HEK293 (cell line): ENCODE results near the gene NPDC1.

Source experiments
- CTCF ChIA-PET: fragments of 350-600 bp; formaldehyde crosslinking; extraction: SDS; loops from one replicate; lab custom pipeline; 2021; ENCODE audit warnings: antibody characterized with exemption; lab: Yijun Ruan, JAX
- POLR2A ChIA-PET: fragments of 300-600 bp; formaldehyde crosslinking; extraction: SDS; loops from one replicate; lab custom pipeline; 2020; ENCODE audit warnings: antibody characterized with exemption, inconsistent platforms; lab: Yijun Ruan, JAX
- H3K27ac ChIP-seq: fragments of 200-500 bp; sonication (Bioruptor generic); 2 replicates; pipeline ENCODE4 v1.5.1; 2014; ENCODE audit warnings: low read depth, low read length, control low read depth, inconsistent platforms; ENCODE audit errors: extremely low read depth
- H3K36me3 ChIP-seq, 2 experiments: fragments of 200-500 bp in 1 of 2; sonication (Bioruptor generic) in 1 of 2; 1 replicate in 1 of 2; 2 replicates in 1 of 2; pipeline ENCODE4 v1.5.1; 2014 to 2017; ENCODE audit warnings: inconsistent platforms in 2 of 2, low read length in 2 of 2; ENCODE audit not compliant: control insufficient read depth in 2 of 2, insufficient read depth in 1 of 2
- H3K4me1 ChIP-seq: fragments of 200-500 bp; sonication (Bioruptor generic); 2 replicates; pipeline ENCODE4 v1.5.1; 2014; ENCODE audit warnings: mild to moderate bottlenecking, low read length, inconsistent platforms; ENCODE audit not compliant: control insufficient read depth, insufficient read depth
- H3K4me3 ChIP-seq: 2 replicates; pipeline ENCODE4 v1.5.1; 2011; ENCODE audit warnings: low read depth, mild to moderate bottlenecking, control low read depth, low read length, moderate library complexity
- H3K9me3 ChIP-seq: fragments of 200-500 bp; sonication (Bioruptor generic); 2 replicates; pipeline ENCODE4 v1.5.1; 2014; ENCODE audit warnings: low read depth, low read length, inconsistent platforms; ENCODE audit not compliant: control insufficient read depth, insufficient read depth
- KLF7 ChIP-seq: fragments of 450-650 bp; formaldehyde crosslinking; IDR thresholded peaks from 2 replicates; pipeline ENCODE4 v1.5.1; 2016; ENCODE audit warnings: missing biosample characterization, missing genetic modification characterization, borderline replicate concordance
- KLF8 ChIP-seq: fragments of 450-650 bp; formaldehyde crosslinking; IDR thresholded peaks from 2 replicates; pipeline ENCODE4 v1.5.1; 2016; ENCODE audit warnings: missing biosample characterization, missing genetic modification characterization
- OSR2 ChIP-seq: fragments of 450-650 bp; formaldehyde crosslinking; IDR thresholded peaks from 2 replicates; pipeline ENCODE4 v1.5.1; 2016; ENCODE audit warnings: missing biosample characterization, missing genetic modification characterization
- YY2 ChIP-seq: fragments of 450-650 bp; formaldehyde crosslinking; IDR thresholded peaks from 2 replicates; pipeline ENCODE4 v1.5.1; 2016; ENCODE audit warnings: missing biosample characterization, missing genetic modification characterization
- ZBTB21 ChIP-seq: fragments of 450-650 bp; formaldehyde crosslinking; IDR thresholded peaks from 2 replicates; pipeline ENCODE4 v1.5.1; 2017; ENCODE audit warnings: missing biosample characterization, missing genetic modification characterization
- ZFHX2 ChIP-seq: fragments of 450-650 bp; formaldehyde crosslinking; conservative IDR thresholded peaks from 2 replicates; pipeline ENCODE4 v1.5.1; 2016; ENCODE audit warnings: missing biosample characterization, missing genetic modification characterization
- ZNF19 ChIP-seq: fragments of 450-650 bp; formaldehyde crosslinking; IDR thresholded peaks from 2 replicates; pipeline ENCODE4; 2016; ENCODE audit warnings: missing biosample characterization, missing genetic modification characterization, low read depth
- ZNF214 ChIP-seq: fragments of 450-650 bp; formaldehyde crosslinking; IDR thresholded peaks from 2 replicates; pipeline ENCODE4 v1.5.1; 2017; ENCODE audit warnings: missing biosample characterization, mild to moderate bottlenecking, missing genetic modification characterization, borderline replicate concordance
- ZNF26 ChIP-seq: fragments of 450-650 bp; formaldehyde crosslinking; IDR thresholded peaks from 2 replicates; pipeline ENCODE4 v1.5.1; 2016; ENCODE audit warnings: missing biosample characterization, missing genetic modification characterization
- ZNF324 ChIP-seq: fragments of 450-650 bp; formaldehyde crosslinking; IDR thresholded peaks from 2 replicates; pipeline ENCODE4 v1.5.1; 2016; ENCODE audit warnings: missing biosample characterization, missing genetic modification characterization
- ZNF341 ChIP-seq: fragments of 450-650 bp; formaldehyde crosslinking; IDR thresholded peaks from 2 replicates; pipeline ENCODE4; 2016; ENCODE audit warnings: low read depth, missing biosample characterization, missing genetic modification characterization
- ZNF433 ChIP-seq: fragments of 450-650 bp; formaldehyde crosslinking; IDR thresholded peaks from 2 replicates; pipeline ENCODE4 v1.5.1; 2016; ENCODE audit warnings: missing biosample characterization, missing genetic modification characterization, low read depth
- ZNF521 ChIP-seq: fragments of 450-650 bp; formaldehyde crosslinking; IDR thresholded peaks from 2 replicates; pipeline ENCODE4 v1.5.1; 2017; ENCODE audit warnings: missing biosample characterization, mild to moderate bottlenecking, missing genetic modification characterization
- ZNF529 ChIP-seq: fragments of 450-650 bp; formaldehyde crosslinking; IDR thresholded peaks from 2 replicates; pipeline ENCODE4 v1.5.1; 2017; ENCODE audit warnings: missing genetic modification characterization, missing biosample characterization; ENCODE audit not compliant: insufficient replicate concordance
- ZNF549 ChIP-seq: fragments of 450-650 bp; IDR thresholded peaks from 2 replicates; pipeline ENCODE4 v1.5.1; 2018; ENCODE audit warnings: missing biosample characterization, missing genetic modification characterization, mild to moderate bottlenecking, inconsistent platforms, moderate library complexity
- ZNF837 ChIP-seq: fragments of 450-650 bp; formaldehyde crosslinking; IDR thresholded peaks from 2 replicates; pipeline ENCODE4 v1.5.1; 2016; ENCODE audit warnings: missing biosample characterization, missing genetic modification characterization
- TF ChIP-seq, protein P1 (sequence below): fragments of 450-650 bp; formaldehyde crosslinking; IDR thresholded peaks from 2 replicates; pipeline ENCODE4; 2016; ENCODE audit warnings: missing biosample characterization, missing genetic modification characterization

The NPDC1 gene

DNA sequence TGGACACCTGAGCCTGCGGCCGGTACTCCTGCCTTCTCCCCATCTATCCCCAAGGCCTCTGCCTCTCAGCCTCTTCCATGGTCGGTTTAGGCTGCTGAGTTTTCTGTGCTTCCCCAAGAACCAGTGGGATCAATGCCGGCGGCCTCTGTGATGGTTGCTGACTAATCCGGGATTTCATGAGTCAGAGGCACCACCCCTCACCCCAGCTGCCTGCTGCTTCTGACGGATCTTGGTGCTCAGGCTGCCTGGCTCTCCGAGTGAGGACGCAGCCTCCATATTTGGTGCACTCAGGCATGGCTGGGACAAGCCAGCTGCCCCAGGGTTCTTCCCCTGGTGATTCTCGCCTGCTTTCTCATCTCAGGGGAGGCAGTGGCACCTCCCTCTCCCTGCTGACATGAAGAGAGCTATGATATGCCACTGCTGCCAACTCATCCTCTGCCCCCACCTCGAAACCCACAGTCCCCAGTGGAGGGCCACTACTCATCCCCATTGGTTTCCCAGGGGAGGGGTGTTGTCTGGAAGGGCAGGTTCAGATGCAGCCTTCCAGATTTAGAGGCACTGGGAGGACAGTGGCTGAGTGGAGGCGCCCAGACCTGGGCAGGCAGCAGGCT lies 37.5 kb upstream of the NPDC1 start (continued):
- TF ChIP-seq KLF8 (peak; percentile 79), ZNF341 (tag by site-specific recombination) (peak; percentile 62)

DNA sequence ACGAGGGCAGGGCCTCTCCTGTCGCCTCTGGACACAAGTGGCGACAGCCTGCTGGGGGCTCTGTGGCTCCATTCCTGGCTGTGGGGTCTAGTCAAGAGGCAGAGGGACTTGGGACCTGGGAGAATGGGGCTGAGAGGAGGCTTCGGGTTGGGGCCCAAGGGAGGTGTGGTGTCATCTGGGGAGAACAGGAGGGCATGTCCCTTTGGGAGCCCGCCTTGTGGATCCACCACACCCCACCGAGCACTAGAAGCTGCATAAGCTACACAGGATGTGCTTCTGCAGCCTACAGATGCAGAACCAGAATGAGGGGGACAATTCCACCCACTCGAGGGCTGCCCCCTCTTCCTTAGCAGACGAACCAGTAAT lies 36.9 kb upstream of the NPDC1 start:
- H3K27ac ChIP-seq: no peak overlapping the region
- peaks cover 0 to 46% of the 10 kb centered on the region in 2 experiments; a peak in 1 of 3 replicates for H3K36me3 ChIP-seq
- H3K9me3 ChIP-seq: no peaks in the 10 kb centered on the region
- CTCF ChIA-PET: interaction anchor here (0.9 to 5.9 kb wide), 5 partner anchors 8 to 54 kb away, joined by 3 to 34 read pairs (median 6); no protein-coding TSS in a partner anchor
- no peak overlapping the region for H3K4me3 ChIP-seq
- POLR2A ChIA-PET: interaction anchor here (7.8 kb wide), 1 partner anchor 14 kb away, joined by 137 read pairs; the partner anchor contains the start of gene SAPCD2
- 0 out of 2 replicates have a peak, but pooled peaks cover 3% of the 10 kb centered on the region for H3K4me1 ChIP-seq
- TF ChIP-seq ZFHX2 (tag by site-specific recombination) (peak; percentile 71; the same call in 1 of the 2 replicates), ZNF19 (tag by site-specific recombination) (no peak)

DNA sequence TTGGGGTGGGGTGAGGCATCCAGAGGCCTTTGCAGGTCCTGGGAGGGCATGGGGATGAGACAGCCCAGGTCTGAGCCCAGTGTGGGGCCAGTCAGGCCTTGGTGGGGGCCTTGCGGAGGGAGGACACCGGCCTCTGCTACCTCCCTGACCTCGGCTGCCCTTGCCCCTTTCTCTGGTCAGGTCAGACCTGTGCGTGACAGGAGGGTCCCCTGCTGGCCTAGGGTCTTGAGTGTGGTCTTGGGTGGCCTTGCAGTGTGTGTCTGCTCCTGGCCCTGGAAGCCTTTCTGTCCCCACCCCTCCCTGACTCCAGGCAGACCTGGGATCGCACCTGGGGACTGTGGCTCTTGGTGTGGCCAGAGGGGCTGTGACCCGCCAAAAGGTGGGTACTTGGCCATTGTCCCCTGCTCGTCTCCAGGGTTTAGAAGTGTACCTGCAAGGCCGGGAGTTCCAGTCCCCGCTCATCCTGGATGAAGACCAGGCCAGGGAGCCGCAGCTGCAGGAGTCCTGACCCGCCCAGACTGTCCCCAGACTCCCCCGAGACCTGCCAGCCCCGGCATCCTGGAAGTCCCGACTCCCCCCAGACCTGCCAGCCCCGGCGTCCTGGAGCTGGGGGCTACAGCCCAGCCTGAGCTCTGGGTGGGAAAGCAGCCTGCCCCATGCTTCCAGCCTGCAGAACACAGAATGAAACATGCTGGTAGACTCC lies 36.4 kb upstream of the NPDC1 start:
- H3K9me3 ChIP-seq: no peaks in the 10 kb centered on the region
- H3K27ac ChIP-seq: no peak overlapping the region
- ChIA-PET CTCF (interaction anchor here (0.6 to 5.9 kb wide), 5 partner anchors 15 to 1751 kb away, joined by 3 to 34 read pairs (median 6); no protein-coding TSS in a partner anchor), POLR2A (interaction anchor here (1.0 to 7.8 kb wide), 2 partner anchors 13 to 30 kb away, joined by 3 to 137 read pairs; partner anchors contain the start of gene SAPCD2)
- no peak overlapping the region for H3K4me3 ChIP-seq
- H3K36me3 ChIP-seq: peaks cover 0 to 46% of the 10 kb centered on the region in 2 experiments; a peak in 1 of 3 replicates
- no peaks in the 10 kb centered on the region; the same call in 1 of the 2 replicates for H3K4me1 ChIP-seq
- TF ChIP-seq, protein P1, sequence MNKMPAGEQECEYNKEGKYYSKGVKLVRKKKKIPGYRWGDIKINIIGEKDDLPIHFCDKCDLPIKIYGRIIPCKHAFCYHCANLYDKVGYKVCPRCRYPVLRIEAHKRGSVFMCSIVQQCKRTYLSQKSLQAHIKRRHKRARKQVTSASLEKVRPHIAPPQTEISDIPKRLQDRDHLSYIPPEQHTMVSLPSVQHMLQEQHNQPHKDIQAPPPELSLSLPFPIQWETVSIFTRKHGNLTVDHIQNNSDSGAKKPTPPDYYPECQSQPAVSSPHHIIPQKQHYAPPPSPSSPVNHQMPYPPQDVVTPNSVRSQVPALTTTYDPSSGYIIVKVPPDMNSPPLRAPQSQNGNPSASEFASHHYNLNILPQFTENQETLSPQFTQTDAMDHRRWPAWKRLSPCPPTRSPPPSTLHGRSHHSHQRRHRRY (tag by site-specific recombination): no peak
- TF ChIP-seq ZNF549 (tag by site-specific recombination): no peak
- TF ChIP-seq OSR2 (tag by site-specific recombination): no peak
- no peak for TF ChIP-seq YY2 (tag by site-specific recombination)
- TF ChIP-seq KLF7 (tag by site-specific recombination): no peak
- TF ChIP-seq ZBTB21 (tag by site-specific recombination): no peak
- no peak for TF ChIP-seq ZNF521 (tag by site-specific recombination)
- no peak for TF ChIP-seq ZNF837 (tag by site-specific recombination)
- TF ChIP-seq, all 188 proteins: peak for 0

GRCh38 chr9:137080260-137081122 lies 34.5 kb upstream of the NPDC1 start:
- H3K4me1 ChIP-seq: no peaks in the 10 kb centered on the region; the same call in 1 of the 2 replicates
- no peaks in the 10 kb centered on the region for H3K9me3 ChIP-seq
- TF ChIP-seq ZNF433: no peak
- no peak for TF ChIP-seq ZNF529 (tag by site-specific recombination)
- TF ChIP-seq ZNF26: no peak
- TF ChIP-seq ZNF324 (tag by site-specific recombination): no peak
- TF ChIP-seq ZNF214 (tag by site-specific recombination): no peak
- POLR2A ChIA-PET: interaction anchor here (0.7 to 7.8 kb wide), 2 partner anchors 11 to 120 kb away, joined by 3 to 137 read pairs; partner anchors contain the start of genes SAPCD2 and TPRN
- no peak overlapping the region for H3K27ac ChIP-seq
- CTCF ChIA-PET: interaction anchor here (5.9 kb wide), 1 partner anchor 13 kb away, joined by 34 read pairs; no protein-coding TSS in a partner anchor
- no peak overlapping the region for H3K4me3 ChIP-seq
- H3K36me3 ChIP-seq: peaks cover 0 to 46% of the 10 kb centered on the region in 2 experiments; a peak in 1 of 3 replicates
